ENCODE data around the gene SPG7. TPM values are rescaled to one million over a fixed set of nuclear protein-coding genes. Genes with fewer than 3 reads are reported as not detected.

Gene SPG7
- total and polyA plus RNA-seq, 9 of the 15 experiments (the other 6 are each of a cell fraction or from before 2014, with no cell fraction given) = 5.8 to 89.1 (median 49.4) TPM

GRCh38 chr16:89507214-89507833 is 879 bp upstream of the SPG7 start:
- H3K4me3 ChIP-seq = peak overlapping the region; percentile 77
- H3K27ac ChIP-seq (ENCODE audit: extremely low read depth, low read depth, low read length) = peak overlapping the region; percentile 90
- peak overlapping the region; percentile 93 to 99 for H3K9ac ChIP-seq (ENCODE audit: insufficient read depth in 1 of 2, low read depth in 2 of 2, low read length in 2 of 2)
- no peaks in the 10 kb centered on the region for H3K9me3 ChIP-seq (replicated peaks; ENCODE audit: control insufficient read depth, insufficient read depth, low read depth, low read length)
- peaks cover 32 to 62% of the 10 kb centered on the region in 2 experiments; a peak in 4 of 5 replicates for H3K4me1 ChIP-seq (replicated peaks in 1 of 2; ENCODE audit: control insufficient read depth in 2 of 2, insufficient read depth in 2 of 2, low read length in 2 of 2)
- 2% methylated on average over 20 of the region's 42 CpGs for WGBS (ENCODE audit: insufficient coverage, low coverage, missing lambda C conversion rate)
- peaks cover 56% of the 10 kb centered on the region for H3K79me2 ChIP-seq (ENCODE audit: control insufficient read depth, insufficient read depth, low read length)
- no peaks in the 10 kb centered on the region for H3K9me1 ChIP-seq (ENCODE audit: control insufficient read depth, insufficient read depth, low read length)
- H4K20me1 ChIP-seq (replicated peaks; ENCODE audit: control insufficient read depth, insufficient read depth, low read length) = no peaks in the 10 kb centered on the region; the same call in 1 of the 2 replicates
- peak overlapping the region; percentile 87 for H2AFZ ChIP-seq (ENCODE audit: low read depth, low read length)
- in situ Hi-C loops (cut with MboI) = no loop called here
- BruUV-seq (replicated peaks) = no TSS peak
- ChIA-PET POLR2A (interaction anchor here (0.7 to 2.0 kb wide), 13 partner anchors 9 to 723 kb away, joined by 3 to 9 read pairs (median 4); no protein-coding TSS in a partner anchor), CTCF (ENCODE audit: low intra/inter-chr PET ratio) (interaction anchor here (0.9 kb wide), 1 partner anchor 174 kb away, joined by 3 read pairs; no protein-coding TSS in a partner anchor)
- H3K4me2 ChIP-seq (ENCODE audit: insufficient read depth, low read length) = peak overlapping the region; percentile 95
- no peaks in the 10 kb centered on the region; a peak in 1 of 5 replicates for H3K27me3 ChIP-seq (ENCODE audit: control insufficient read depth in 2 of 2, insufficient read depth in 2 of 2, low read length in 2 of 2)
- DNase-seq (ENCODE audit: extremely low read depth in 1 of 4, low spot score in 3 of 4) (no peak), FAIRE-seq (no peak), ATAC-seq (peak; percentile 0)
- peaks cover 19% of the 10 kb centered on the region for H3K36me3 ChIP-seq (ENCODE audit: control insufficient read depth, insufficient read depth, low read length)
- intact Hi-C loops (cut with micrococcal nuclease) = loop anchor here (5.0 to 10.0 kb wide), 4 partner anchors 53 to 695 kb away; partner anchors contain the start of genes APRT and ZNF778
- no peak for TF ChIP-seq MYC (IDR thresholded peaks at IDR 0.05; ENCODE audit: low read depth, low read length)
- 0 out of 2 replicates have a peak, but pooled peaks have one; percentile 71 for TF ChIP-seq MYC (CRISPR knock-in tag; IDR thresholded peaks at IDR 0.05; ENCODE audit: borderline replicate concordance, low read depth)
- TF ChIP-seq FOXA3 (CRISPR knock-in tag; conservative IDR thresholded peaks at IDR 0.05 in 1 of 2, IDR thresholded peaks at IDR 0.05 in 1 of 2) = 0 out of 4 replicates have a peak, but pooled peaks of 1 of the 2 experiments have one; percentile 42
- TF ChIP-seq GABPB1 (CRISPR knock-in tag; IDR thresholded peaks at IDR 0.05) = no peak
- TF ChIP-seq HOMEZ (CRISPR knock-in tag; IDR thresholded peaks at IDR 0.05) = no peak
- no peak for TF ChIP-seq ATF4 (CRISPR knock-in tag; IDR thresholded peaks at IDR 0.05)
- TF ChIP-seq ZNF12 (CRISPR knock-in tag; IDR thresholded peaks at IDR 0.05) = 0 out of 2 replicates have a peak, but pooled peaks have one; percentile 5
- TF ChIP-seq ZBTB33 (CRISPR knock-in tag; IDR thresholded peaks at IDR 0.05) = no peak
